Loucy (cell line): ENCODE data around the gene PRKRIP1.

Experiments used
- H2AFZ ChIP-seq: fragments of 200-600 bp; sonication (generic); 2 replicates; pipeline ENCODE4 v1.6.0; 2016; ENCODE audit warnings: antibody characterized with exemption, mild to moderate bottlenecking, low read length, moderate library complexity
- H3F3A ChIP-seq: fragments of 200-600 bp; 2 replicates; pipeline ENCODE4 v1.6.0; 2016; ENCODE audit warnings: antibody characterized with exemption, low read depth, mild to moderate bottlenecking
- H3K27me3 ChIP-seq: fragments of 200-600 bp; sonication (generic); 2 replicates; pipeline ENCODE4 v1.6.1; 2014; ENCODE audit warnings: low read length, mild to moderate bottlenecking; ENCODE audit not compliant: insufficient read depth, poor library complexity, severe bottlenecking
- H3K36me3 ChIP-seq: fragments of 200-600 bp; sonication (generic); 2 replicates; pipeline ENCODE4 v1.6.1; 2016; ENCODE audit warnings: low read length; ENCODE audit not compliant: insufficient read depth
- H3K4me1 ChIP-seq: fragments of 200-600 bp; sonication (generic); 2 replicates; pipeline ENCODE4 v1.5.1; 2014; ENCODE audit warnings: low read length, mild to moderate bottlenecking; ENCODE audit not compliant: insufficient read depth, poor library complexity, severe bottlenecking
- H3K4me2 ChIP-seq: fragments of 200-600 bp; sonication (generic); 2 replicates; pipeline ENCODE4 v1.6.0; 2014; ENCODE audit warnings: antibody characterized with exemption, low read length, low read depth, mild to moderate bottlenecking; ENCODE audit not compliant: poor library complexity, severe bottlenecking
- H3K4me3 ChIP-seq: fragments of 200-600 bp; sonication (generic); 2 replicates; pipeline ENCODE4 v1.5.1; 2014; ENCODE audit warnings: low read length, mild to moderate bottlenecking, mixed read lengths; ENCODE audit not compliant: poor library complexity, severe bottlenecking
- H3K79me2 ChIP-seq: fragments of 200-600 bp; sonication (generic); 2 replicates; pipeline ENCODE4 v1.6.1; 2014; ENCODE audit warnings: low read length; ENCODE audit not compliant: insufficient read depth
- H3K9ac ChIP-seq: fragments of 200-600 bp; sonication (generic); 2 replicates; pipeline ENCODE4 v1.6.0; 2014; ENCODE audit warnings: mild to moderate bottlenecking, low read depth, low read length, moderate library complexity; ENCODE audit not compliant: poor library complexity, severe bottlenecking
- H3K9me2 ChIP-seq: fragments of 200-600 bp; sonication (generic); replicated peaks from 2 replicates; pipeline ENCODE4 v1.6.1; 2016; ENCODE audit warnings: low read depth, low read length, mixed read lengths
- H3K9me3 ChIP-seq: fragments of 200-600 bp; sonication (generic); 2 replicates; pipeline ENCODE4 v1.6.1; 2014; ENCODE audit warnings: mild to moderate bottlenecking, antibody characterized with exemption, low read length, low read depth; ENCODE audit not compliant: insufficient read depth
- H4K20me1 ChIP-seq: fragments of 200-600 bp; sonication (generic); 2 replicates; pipeline ENCODE4 v1.6.0; 2014; ENCODE audit warnings: antibody characterized with exemption, low read length, mild to moderate bottlenecking; ENCODE audit not compliant: insufficient read depth, poor library complexity, severe bottlenecking
- EZH2phosphoT487 ChIP-seq: fragments of 200-600 bp; IDR thresholded peaks from 2 replicates; pipeline ENCODE4 v1.6.1; 2018; ENCODE audit warnings: antibody characterized with exemption, mild to moderate bottlenecking, moderate library complexity, borderline replicate concordance
- TF ChIP-seq, protein P1 (sequence below): fragments of 200-600 bp; sonication (generic); conservative IDR thresholded peaks from 2 replicates; pipeline ENCODE4 v1.5.1; 2014; ENCODE audit warnings: mild to moderate bottlenecking, antibody characterized with exemption, low read length

The PRKRIP1 gene

GRCh38 chr7:102444961-102445673, 49.0 kb downstream of the PRKRIP1 start:
- H3K9ac ChIP-seq, result no peak overlapping the region
- peaks cover 21% of the 10 kb centered on the region; the same call in 1 of the 2 replicates for H3K36me3 ChIP-seq
- peaks cover 14% of the 10 kb centered on the region for H3K4me1 ChIP-seq
- no peaks in the 10 kb centered on the region for H3F3A ChIP-seq
- H3K9me2 ChIP-seq, result no peaks in the 10 kb centered on the region
- no peaks in the 10 kb centered on the region for H3K9me3 ChIP-seq
- TF ChIP-seq, protein P1, sequence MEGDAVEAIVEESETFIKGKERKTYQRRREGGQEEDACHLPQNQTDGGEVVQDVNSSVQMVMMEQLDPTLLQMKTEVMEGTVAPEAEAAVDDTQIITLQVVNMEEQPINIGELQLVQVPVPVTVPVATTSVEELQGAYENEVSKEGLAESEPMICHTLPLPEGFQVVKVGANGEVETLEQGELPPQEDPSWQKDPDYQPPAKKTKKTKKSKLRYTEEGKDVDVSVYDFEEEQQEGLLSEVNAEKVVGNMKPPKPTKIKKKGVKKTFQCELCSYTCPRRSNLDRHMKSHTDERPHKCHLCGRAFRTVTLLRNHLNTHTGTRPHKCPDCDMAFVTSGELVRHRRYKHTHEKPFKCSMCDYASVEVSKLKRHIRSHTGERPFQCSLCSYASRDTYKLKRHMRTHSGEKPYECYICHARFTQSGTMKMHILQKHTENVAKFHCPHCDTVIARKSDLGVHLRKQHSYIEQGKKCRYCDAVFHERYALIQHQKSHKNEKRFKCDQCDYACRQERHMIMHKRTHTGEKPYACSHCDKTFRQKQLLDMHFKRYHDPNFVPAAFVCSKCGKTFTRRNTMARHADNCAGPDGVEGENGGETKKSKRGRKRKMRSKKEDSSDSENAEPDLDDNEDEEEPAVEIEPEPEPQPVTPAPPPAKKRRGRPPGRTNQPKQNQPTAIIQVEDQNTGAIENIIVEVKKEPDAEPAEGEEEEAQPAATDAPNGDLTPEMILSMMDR, result no peak
- no peak for TF ChIP-seq EZH2phosphoT487
- no peaks in the 10 kb centered on the region for H4K20me1 ChIP-seq
- H3K4me2 ChIP-seq, result no peak overlapping the region
- H3K4me3 ChIP-seq, result no peak overlapping the region
- no peaks in the 10 kb centered on the region for H3K27me3 ChIP-seq
- no peaks in the 10 kb centered on the region for H3K79me2 ChIP-seq
- no peak overlapping the region for H2AFZ ChIP-seq

DNA sequence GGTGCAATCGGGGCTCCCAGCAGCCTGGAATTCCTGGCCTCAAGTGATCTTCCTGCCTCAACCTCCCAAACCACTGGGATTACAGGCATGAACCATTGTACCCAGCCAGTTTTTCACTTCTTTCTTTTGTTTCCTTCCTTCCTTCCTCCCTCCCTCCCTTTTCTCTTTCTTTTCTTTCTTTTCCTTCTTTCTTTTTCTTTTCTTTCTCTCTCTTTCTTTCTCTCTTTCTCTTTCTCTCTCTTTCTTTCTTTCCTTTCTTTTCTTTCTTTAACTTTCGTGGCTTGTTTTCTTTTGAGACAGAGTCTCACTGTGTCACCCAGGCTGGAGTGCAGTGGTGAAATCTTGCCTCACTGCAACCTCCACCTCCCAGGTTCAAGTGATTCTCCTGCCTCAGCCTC, 49.5 kb downstream of the PRKRIP1 start:
- Histone ChIP-seq H3K9ac (no peak overlapping the region), H3K9me3 (no peaks in the 10 kb centered on the region), H3K36me3 (peaks cover 21% of the 10 kb centered on the region; the same call in 1 of the 2 replicates), H3K4me2 (no peak overlapping the region), H2AFZ (no peak overlapping the region), H3K4me3 (no peak overlapping the region), H3K79me2 (no peaks in the 10 kb centered on the region), H3K27me3 (no peaks in the 10 kb centered on the region), H3K9me2 (no peaks in the 10 kb centered on the region), H3K4me1 (peaks cover 14% of the 10 kb centered on the region), H4K20me1 (no peaks in the 10 kb centered on the region), H3F3A (no peaks in the 10 kb centered on the region)
- TF ChIP-seq, protein P1, result no peak
- TF ChIP-seq EZH2phosphoT487, result no peak

DNA sequence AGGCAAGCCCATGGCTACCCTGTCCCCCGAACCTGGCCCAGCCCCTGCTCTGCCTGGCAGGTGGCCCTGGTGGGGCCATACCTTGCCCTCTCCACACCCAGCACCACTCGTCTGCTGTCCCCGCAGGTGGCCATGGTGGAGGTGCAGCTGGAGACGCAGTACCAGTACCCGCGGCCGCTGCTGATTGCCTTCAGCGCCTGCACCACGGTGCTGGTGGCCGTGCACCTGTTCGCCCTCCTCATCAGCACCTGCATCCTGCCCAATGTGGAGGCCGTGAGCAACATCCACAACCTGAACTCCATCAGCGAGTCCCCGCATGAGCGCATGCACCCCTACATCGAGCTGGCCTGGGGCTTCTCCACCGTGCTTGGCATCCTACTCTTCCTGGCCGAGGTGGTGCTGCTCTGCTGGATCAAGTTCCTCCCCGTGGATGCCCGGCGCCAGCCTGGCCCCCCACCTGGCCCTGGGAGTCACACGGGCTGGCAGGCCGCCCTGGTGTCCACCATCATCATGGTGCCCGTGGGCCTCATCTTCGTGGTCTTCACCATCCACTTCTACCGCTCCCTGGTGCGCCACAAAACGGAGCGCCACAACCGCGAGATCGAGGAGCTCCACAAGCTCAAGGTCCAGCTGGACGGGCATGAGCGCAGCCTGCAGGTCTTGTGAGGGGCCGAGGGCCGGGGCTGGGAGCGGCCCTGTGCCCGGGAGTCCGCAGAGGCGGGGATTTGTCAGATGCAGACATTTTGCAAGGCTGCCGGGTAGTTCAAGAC, 50.4 kb downstream of the PRKRIP1 start:
- H3K9ac ChIP-seq, result no peak overlapping the region
- no peaks in the 10 kb centered on the region for H4K20me1 ChIP-seq
- no peak for TF ChIP-seq EZH2phosphoT487
- TF ChIP-seq, protein P1, result no peak
- H3K4me2 ChIP-seq, result no peak overlapping the region
- no peaks in the 10 kb centered on the region for H3K27me3 ChIP-seq
- H3K9me3 ChIP-seq, result no peaks in the 10 kb centered on the region
- peaks cover 21% of the 10 kb centered on the region; the same call in 1 of the 2 replicates for H3K36me3 ChIP-seq
- no peaks in the 10 kb centered on the region for H3K9me2 ChIP-seq
- no peak overlapping the region for H2AFZ ChIP-seq
- H3K4me3 ChIP-seq, result no peak overlapping the region
- H3K79me2 ChIP-seq, result no peaks in the 10 kb centered on the region
- no peaks in the 10 kb centered on the region for H3F3A ChIP-seq
- peaks cover 13% of the 10 kb centered on the region for H3K4me1 ChIP-seq
